Loucy (cell line): ENCODE results near the gene SNCAIP.

Experiments
- EZH2phosphoT487 ChIP-seq: fragments of 200-600 bp; IDR thresholded peaks from 2 replicates; pipeline ENCODE4 v1.6.1; 2018; ENCODE audit warnings: antibody characterized with exemption, mild to moderate bottlenecking, moderate library complexity, borderline replicate concordance
- TF ChIP-seq, protein P1 (sequence below): fragments of 200-600 bp; sonication (generic); conservative IDR thresholded peaks from 2 replicates; pipeline ENCODE4 v1.5.1; 2014; ENCODE audit warnings: mild to moderate bottlenecking, antibody characterized with exemption, low read length

DNA sequence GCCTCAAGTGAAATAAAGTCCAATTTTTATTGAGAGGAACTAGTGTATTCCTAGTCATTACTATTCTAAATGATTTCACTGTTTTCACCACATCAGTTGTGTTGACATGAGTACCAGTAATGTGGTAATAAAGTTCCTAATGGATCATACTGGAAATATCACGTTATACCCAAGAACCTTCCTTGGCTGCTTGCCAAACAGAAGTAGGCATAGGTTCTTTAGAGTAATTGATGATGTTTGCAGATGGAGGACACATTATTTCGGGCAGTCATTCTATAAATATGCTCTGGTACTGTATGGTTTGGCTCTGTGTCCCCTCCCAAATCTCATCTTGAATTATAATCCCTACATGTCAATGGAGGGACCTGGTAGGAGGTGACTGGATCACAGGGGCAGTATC is 15.1 kb downstream of the SNCAIP start:
- TF ChIP-seq, protein P1, sequence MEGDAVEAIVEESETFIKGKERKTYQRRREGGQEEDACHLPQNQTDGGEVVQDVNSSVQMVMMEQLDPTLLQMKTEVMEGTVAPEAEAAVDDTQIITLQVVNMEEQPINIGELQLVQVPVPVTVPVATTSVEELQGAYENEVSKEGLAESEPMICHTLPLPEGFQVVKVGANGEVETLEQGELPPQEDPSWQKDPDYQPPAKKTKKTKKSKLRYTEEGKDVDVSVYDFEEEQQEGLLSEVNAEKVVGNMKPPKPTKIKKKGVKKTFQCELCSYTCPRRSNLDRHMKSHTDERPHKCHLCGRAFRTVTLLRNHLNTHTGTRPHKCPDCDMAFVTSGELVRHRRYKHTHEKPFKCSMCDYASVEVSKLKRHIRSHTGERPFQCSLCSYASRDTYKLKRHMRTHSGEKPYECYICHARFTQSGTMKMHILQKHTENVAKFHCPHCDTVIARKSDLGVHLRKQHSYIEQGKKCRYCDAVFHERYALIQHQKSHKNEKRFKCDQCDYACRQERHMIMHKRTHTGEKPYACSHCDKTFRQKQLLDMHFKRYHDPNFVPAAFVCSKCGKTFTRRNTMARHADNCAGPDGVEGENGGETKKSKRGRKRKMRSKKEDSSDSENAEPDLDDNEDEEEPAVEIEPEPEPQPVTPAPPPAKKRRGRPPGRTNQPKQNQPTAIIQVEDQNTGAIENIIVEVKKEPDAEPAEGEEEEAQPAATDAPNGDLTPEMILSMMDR, result no peak
- TF ChIP-seq EZH2phosphoT487, result no peak
